ENCODE results near the gene SV2C.

SV2C gene

GRCh38 chr5:76178913-76179312 lies 95.7 kb downstream of the SV2C start:
- no peak for DNase-seq (ENCODE audit: low read depth)
- TF ChIP-seq CTCF (IDR thresholded peaks at IDR 0.05; ENCODE audit: control insufficient read depth, insufficient read depth, low read depth, low read length, missing control alignments): no peak
- H3K4me3 ChIP-seq (ENCODE audit: control insufficient read depth, low read depth, low read length): no peak overlapping the region

- H3K4me3 ChIP-seq (ENCODE audit: control insufficient read depth, low read depth, low read length): no peak overlapping the region
- no peak for TF ChIP-seq CTCF (IDR thresholded peaks at IDR 0.05; ENCODE audit: control insufficient read depth, insufficient read depth, low read depth, low read length, missing control alignments)
- no peak for DNase-seq (ENCODE audit: low read depth)
Observed at GRCh38 chr5:76180814-76181805, 97.9 kb downstream of the SV2C start.

- DNase-seq (ENCODE audit: low read depth): no peak
- no peak for TF ChIP-seq CTCF (IDR thresholded peaks at IDR 0.05; ENCODE audit: control insufficient read depth, insufficient read depth, low read depth, low read length, missing control alignments)
Observed at GRCh38 chr5:76187386-76187785, 104.2 kb downstream of the SV2C start.

GRCh38 chr5:76190356-76190755 lies 107.2 kb downstream of the SV2C start:
- no peak for TF ChIP-seq CTCF (IDR thresholded peaks at IDR 0.05; ENCODE audit: control insufficient read depth, insufficient read depth, low read depth, low read length, missing control alignments)
- no peak overlapping the region for H3K4me3 ChIP-seq (ENCODE audit: control insufficient read depth, low read depth, low read length)
- DNase-seq (ENCODE audit: low read depth): no peak

More at GRCh38 chr5:76187386-76187785, 104.2 kb downstream of the SV2C start:
- no peak overlapping the region for H3K4me3 ChIP-seq (ENCODE audit: control insufficient read depth, low read depth, low read length)

GRCh38 chr5:76192837-76193236 lies 109.7 kb downstream of the SV2C start:
- DNase-seq (ENCODE audit: low read depth): no peak
- no peak for TF ChIP-seq CTCF (IDR thresholded peaks at IDR 0.05; ENCODE audit: control insufficient read depth, insufficient read depth, low read depth, low read length, missing control alignments)

GRCh38 chr5:76193635-76194034 lies 110.5 kb downstream of the SV2C start:
- H3K4me3 ChIP-seq (ENCODE audit: control insufficient read depth, low read depth, low read length): no peak overlapping the region
- TF ChIP-seq CTCF (IDR thresholded peaks at IDR 0.05; ENCODE audit: control insufficient read depth, insufficient read depth, low read depth, low read length, missing control alignments): no peak

More at GRCh38 chr5:76192837-76193236, 109.7 kb downstream of the SV2C start:
- H3K4me3 ChIP-seq (ENCODE audit: control insufficient read depth, low read depth, low read length): no peak overlapping the region

More at GRCh38 chr5:76193635-76194034, 110.5 kb downstream of the SV2C start:
- no peak for DNase-seq (ENCODE audit: low read depth)
